K562 (cell line): ENCODE results near the gene LTA4H. TPM values are rescaled to one million over a fixed set of nuclear protein-coding genes. Genes with fewer than 3 reads are reported as not detected.
A peak's percentile ranks its signal among the peaks of the same experiment; 100 is the strongest.

Experiments used
- ASH1L ChIP-seq: fragments of 450-650 bp; IDR thresholded peaks from 2 replicates; pipeline ENCODE4 v1.6.1; 2018; ENCODE audit warnings: borderline replicate concordance, mild to moderate bottlenecking, low read depth; ENCODE audit not compliant: partially characterized antibody
- CBFA2T3 ChIP-seq: fragments of 450-650 bp; IDR thresholded peaks from 2 replicates; pipeline ENCODE4 v1.6.1; 2017
- ELK3 ChIP-seq: fragments of 450-650 bp; formaldehyde crosslinking; IDR thresholded peaks from 2 replicates; pipeline ENCODE4 v1.4.0; 2020; ENCODE audit warnings: mild to moderate bottlenecking
- ETV5 ChIP-seq: sonication (generic); formaldehyde crosslinking; IDR thresholded peaks from 2 replicates; pipeline ENCODE4 v1.4.0; 2020; ENCODE audit warnings: low read depth, mild to moderate bottlenecking, missing genetic modification reagents
- GABPB2 ChIP-seq: fragments of 250-450 bp; sonication (Bioruptor Pico); conservative IDR thresholded peaks from 2 replicates; pipeline ENCODE4 v1.5.1; 2021; ENCODE audit warnings: mild to moderate bottlenecking
- LARP7 ChIP-seq: fragments of 450-650 bp; IDR thresholded peaks from 2 replicates; pipeline ENCODE4 v1.6.1; 2016
- MTF1 ChIP-seq: fragments of 250-450 bp; sonication (Bioruptor Pico); IDR thresholded peaks from 2 replicates; pipeline ENCODE4 v1.9.0; 2021; ENCODE audit warnings: moderate library complexity, mild to moderate bottlenecking, inconsistent platforms, borderline replicate concordance
- MXI1 ChIP-seq: IDR thresholded peaks from 2 replicates; pipeline ENCODE4 v1.6.1; 2011; ENCODE audit warnings: low read depth, mild to moderate bottlenecking, improper control_type of control experiment, low read length
- NFE2L1 ChIP-seq: fragments of 450-650 bp; IDR thresholded peaks from 2 replicates; pipeline ENCODE4 v1.6.1; 2016; ENCODE audit warnings: missing genetic modification characterization, low read depth, mild to moderate bottlenecking, missing compliant biosample characterization, moderate library complexity, borderline replicate concordance
- NR3C1 ChIP-seq: sonication (generic); formaldehyde crosslinking; IDR thresholded peaks from 2 replicates; pipeline ENCODE4 v1.8.1; 2022; ENCODE audit warnings: missing genetic modification reagents
- NRF1 ChIP-seq, 2 experiments: fragments of 450-650 bp; IDR thresholded peaks in 1 of 2; conservative IDR thresholded peaks in 1 of 2; 2 replicates each; pipeline ENCODE4 v1.6.1; 2014; ENCODE audit warnings: mild to moderate bottlenecking in 2 of 2
- PHF20 ChIP-seq: fragments of 450-650 bp; IDR thresholded peaks from 2 replicates; pipeline ENCODE4 v1.6.1; 2018; ENCODE audit not compliant: partially characterized antibody
- RUNX1 ChIP-seq: sonication (generic); IDR thresholded peaks from 2 replicates; pipeline ENCODE4 v1.6.1; 2016; ENCODE audit warnings: antibody characterized with exemption, low read depth
- SNIP1 ChIP-seq: fragments of 450-650 bp; IDR thresholded peaks from 2 replicates; pipeline ENCODE4 v1.7.1; 2017; ENCODE audit warnings: low read depth, mild to moderate bottlenecking
- TCF3 ChIP-seq: sonication (generic); formaldehyde crosslinking; IDR thresholded peaks from 2 replicates; pipeline ENCODE4 v1.4.0; 2020; ENCODE audit warnings: mild to moderate bottlenecking, missing genetic modification reagents
- ZEB2 ChIP-seq: fragments of 450-650 bp; IDR thresholded peaks from 2 replicates; pipeline ENCODE4 v1.6.1; 2016
- ZNF324 ChIP-seq: fragments of 250-450 bp; sonication (Bioruptor Pico); IDR thresholded peaks from 2 replicates; pipeline ENCODE4 v1.4.0; 2020; ENCODE audit warnings: mild to moderate bottlenecking
- ZNF431 ChIP-seq: sonication (generic); formaldehyde crosslinking; IDR thresholded peaks from 2 replicates; pipeline ENCODE4 v1.8.0; 2022; ENCODE audit warnings: mild to moderate bottlenecking, missing genetic modification reagents
- ZNF445 ChIP-seq: fragments of 250-450 bp; sonication (Bioruptor Pico); IDR thresholded peaks from 2 replicates; pipeline ENCODE4 v1.4.0; 2020; ENCODE audit warnings: low read depth, mild to moderate bottlenecking, moderate library complexity
- polyA plus RNA-seq, 8 experiments: library from polyadenylated mRNA; depleted of rRNA in 4 of 8; stranded (reverse) in 5 of 8; unstranded in 3 of 8; fragments of >200 nt; fragmentation: Nextera tagmentation in 2 of 8; fragmentation: Illumina TruSeq in 1 of 8; extraction: Ambion mirVana in 2 of 8; extraction: Trizol in 1 of 8; gene quantifications; 2 replicates each; pipeline versions ENCODE4 v1.2.1 to v1.2.3, GENCODE V29; 2011 to 2014; ENCODE audit warnings: inconsistent platforms in 1 of 8, missing spikeins in 1 of 8
- total RNA-seq, 7 experiments: library from RNA; depleted of rRNA in 6 of 7; stranded (reverse); fragments of >200 nt in 6 of 7; fragmentation: Illumina TruSeq in 2 of 7; extraction: Trizol in 2 of 7; gene quantifications; 2 replicates each; pipeline versions ENCODE4 v1.2.1 to v1.2.3, GENCODE V29; 2011 to 2021; ENCODE audit warnings: low replicate concordance in 1 of 7
- TF ChIP-seq, protein P1 (sequence below): sonication (generic); formaldehyde crosslinking; IDR thresholded peaks from 2 replicates; pipeline ENCODE4 v1.8.1; 2023; ENCODE audit warnings: missing genetic modification reagents, mild to moderate bottlenecking, borderline replicate concordance
- TF ChIP-seq, protein P2 (sequence below): fragments of 450-650 bp; IDR thresholded peaks from 2 replicates; pipeline ENCODE4 v1.7.1; 2018; ENCODE audit warnings: mild to moderate bottlenecking, low read depth; ENCODE audit not compliant: partially characterized antibody

Gene LTA4H
- total and polyA plus RNA-seq, 9 of the 15 experiments (the other 6 are each of a cell fraction or from before 2014, with no cell fraction given): 25.2 to 58.1 (median 40.5) TPM

DNA sequence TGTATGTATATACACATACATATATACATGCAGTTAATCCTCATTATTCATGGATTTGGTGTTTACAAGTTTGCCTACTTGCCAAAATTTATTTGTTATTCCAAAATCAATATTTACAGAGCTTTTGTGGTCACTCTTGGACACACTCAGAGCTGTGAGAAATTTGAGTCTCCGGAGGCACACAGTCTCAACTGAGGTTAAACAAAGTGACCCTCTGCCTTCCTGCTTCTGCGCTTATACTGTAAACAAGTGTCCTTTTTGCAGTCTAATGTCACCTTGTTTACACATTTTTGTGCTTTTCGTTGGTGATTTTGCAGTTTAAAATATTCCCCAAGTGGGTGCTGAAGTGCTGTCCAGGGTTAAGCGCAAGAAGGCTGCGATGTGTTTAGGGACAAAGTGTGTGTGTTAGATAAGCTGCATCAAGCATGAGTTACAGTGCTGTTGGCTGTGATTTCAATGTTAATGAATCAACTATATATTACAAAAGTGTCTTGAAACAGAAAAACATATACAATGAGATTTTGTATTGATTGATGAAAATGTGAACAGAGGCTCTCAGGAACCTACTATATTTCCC, 13.1 kb upstream of the LTA4H start (continued):
- TF ChIP-seq, protein P1, sequence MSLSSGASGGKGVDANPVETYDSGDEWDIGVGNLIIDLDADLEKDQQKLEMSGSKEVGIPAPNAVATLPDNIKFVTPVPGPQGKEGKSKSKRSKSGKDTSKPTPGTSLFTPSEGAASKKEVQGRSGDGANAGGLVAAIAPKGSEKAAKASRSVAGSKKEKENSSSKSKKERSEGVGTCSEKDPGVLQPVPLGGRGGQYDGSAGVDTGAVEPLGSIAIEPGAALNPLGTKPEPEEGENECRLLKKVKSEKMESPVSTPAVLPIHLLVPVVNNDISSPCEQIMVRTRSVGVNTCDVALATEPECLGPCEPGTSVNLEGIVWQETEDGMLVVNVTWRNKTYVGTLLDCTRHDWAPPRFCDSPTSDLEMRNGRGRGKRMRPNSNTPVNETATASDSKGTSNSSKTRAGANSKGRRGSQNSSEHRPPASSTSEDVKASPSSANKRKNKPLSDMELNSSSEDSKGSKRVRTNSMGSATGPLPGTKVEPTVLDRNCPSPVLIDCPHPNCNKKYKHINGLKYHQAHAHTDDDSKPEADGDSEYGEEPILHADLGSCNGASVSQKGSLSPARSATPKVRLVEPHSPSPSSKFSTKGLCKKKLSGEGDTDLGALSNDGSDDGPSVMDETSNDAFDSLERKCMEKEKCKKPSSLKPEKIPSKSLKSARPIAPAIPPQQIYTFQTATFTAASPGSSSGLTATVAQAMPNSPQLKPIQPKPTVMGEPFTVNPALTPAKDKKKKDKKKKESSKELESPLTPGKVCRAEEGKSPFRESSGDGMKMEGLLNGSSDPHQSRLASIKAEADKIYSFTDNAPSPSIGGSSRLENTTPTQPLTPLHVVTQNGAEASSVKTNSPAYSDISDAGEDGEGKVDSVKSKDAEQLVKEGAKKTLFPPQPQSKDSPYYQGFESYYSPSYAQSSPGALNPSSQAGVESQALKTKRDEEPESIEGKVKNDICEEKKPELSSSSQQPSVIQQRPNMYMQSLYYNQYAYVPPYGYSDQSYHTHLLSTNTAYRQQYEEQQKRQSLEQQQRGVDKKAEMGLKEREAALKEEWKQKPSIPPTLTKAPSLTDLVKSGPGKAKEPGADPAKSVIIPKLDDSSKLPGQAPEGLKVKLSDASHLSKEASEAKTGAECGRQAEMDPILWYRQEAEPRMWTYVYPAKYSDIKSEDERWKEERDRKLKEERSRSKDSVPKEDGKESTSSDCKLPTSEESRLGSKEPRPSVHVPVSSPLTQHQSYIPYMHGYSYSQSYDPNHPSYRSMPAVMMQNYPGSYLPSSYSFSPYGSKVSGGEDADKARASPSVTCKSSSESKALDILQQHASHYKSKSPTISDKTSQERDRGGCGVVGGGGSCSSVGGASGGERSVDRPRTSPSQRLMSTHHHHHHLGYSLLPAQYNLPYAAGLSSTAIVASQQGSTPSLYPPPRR (CRISPR knock-in tag): no peak
- TF ChIP-seq MXI1 (no peak), SNIP1 (no peak), MTF1 (CRISPR knock-in tag) (no peak), ZNF431 (CRISPR knock-in tag) (no peak), PHF20 (no peak), NR3C1 (no peak), GABPB2 (no peak), NFE2L1 (tag) (no peak), RUNX1 (no peak), ELK3 (no peak), ASH1L (no peak), CBFA2T3 (peak; percentile 72), NRF1 (conservative IDR thresholded peaks at IDR 0.05 in 1 of 2, IDR thresholded peaks at IDR 0.05 in 1 of 2) (no peak), TCF3 (CRISPR knock-in tag) (peak; percentile 56), ZNF445 (CRISPR knock-in tag) (no peak), ZEB2 (no peak), ETV5 (CRISPR knock-in tag) (no peak), LARP7 (no peak), ZNF324 (no peak)
- TF ChIP-seq, protein P2, sequence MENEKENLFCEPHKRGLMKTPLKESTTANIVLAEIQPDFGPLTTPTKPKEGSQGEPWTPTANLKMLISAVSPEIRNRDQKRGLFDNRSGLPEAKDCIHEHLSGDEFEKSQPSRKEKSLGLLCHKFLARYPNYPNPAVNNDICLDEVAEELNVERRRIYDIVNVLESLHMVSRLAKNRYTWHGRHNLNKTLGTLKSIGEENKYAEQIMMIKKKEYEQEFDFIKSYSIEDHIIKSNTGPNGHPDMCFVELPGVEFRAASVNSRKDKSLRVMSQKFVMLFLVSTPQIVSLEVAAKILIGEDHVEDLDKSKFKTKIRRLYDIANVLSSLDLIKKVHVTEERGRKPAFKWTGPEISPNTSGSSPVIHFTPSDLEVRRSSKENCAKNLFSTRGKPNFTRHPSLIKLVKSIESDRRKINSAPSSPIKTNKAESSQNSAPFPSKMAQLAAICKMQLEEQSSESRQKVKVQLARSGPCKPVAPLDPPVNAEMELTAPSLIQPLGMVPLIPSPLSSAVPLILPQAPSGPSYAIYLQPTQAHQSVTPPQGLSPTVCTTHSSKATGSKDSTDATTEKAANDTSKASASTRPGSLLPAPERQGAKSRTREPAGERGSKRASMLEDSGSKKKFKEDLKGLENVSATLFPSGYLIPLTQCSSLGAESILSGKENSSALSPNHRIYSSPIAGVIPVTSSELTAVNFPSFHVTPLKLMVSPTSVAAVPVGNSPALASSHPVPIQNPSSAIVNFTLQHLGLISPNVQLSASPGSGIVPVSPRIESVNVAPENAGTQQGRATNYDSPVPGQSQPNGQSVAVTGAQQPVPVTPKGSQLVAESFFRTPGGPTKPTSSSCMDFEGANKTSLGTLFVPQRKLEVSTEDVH: no peak
